Right forelimb (tissue), 1 donor: Measurements from ENCODE around the gene ZNF497.
"Not testable (repeated sequence)": the region's sequence is repeated elsewhere in the genome, so short reads cannot be mapped to it uniquely, and the experiment has no call there.

ENCODE experiments used
- DNase-seq: peaks from one replicate; pipeline ENCODE4 v3.0.0-alpha.2; 2018

The ZNF497 gene

DNA sequence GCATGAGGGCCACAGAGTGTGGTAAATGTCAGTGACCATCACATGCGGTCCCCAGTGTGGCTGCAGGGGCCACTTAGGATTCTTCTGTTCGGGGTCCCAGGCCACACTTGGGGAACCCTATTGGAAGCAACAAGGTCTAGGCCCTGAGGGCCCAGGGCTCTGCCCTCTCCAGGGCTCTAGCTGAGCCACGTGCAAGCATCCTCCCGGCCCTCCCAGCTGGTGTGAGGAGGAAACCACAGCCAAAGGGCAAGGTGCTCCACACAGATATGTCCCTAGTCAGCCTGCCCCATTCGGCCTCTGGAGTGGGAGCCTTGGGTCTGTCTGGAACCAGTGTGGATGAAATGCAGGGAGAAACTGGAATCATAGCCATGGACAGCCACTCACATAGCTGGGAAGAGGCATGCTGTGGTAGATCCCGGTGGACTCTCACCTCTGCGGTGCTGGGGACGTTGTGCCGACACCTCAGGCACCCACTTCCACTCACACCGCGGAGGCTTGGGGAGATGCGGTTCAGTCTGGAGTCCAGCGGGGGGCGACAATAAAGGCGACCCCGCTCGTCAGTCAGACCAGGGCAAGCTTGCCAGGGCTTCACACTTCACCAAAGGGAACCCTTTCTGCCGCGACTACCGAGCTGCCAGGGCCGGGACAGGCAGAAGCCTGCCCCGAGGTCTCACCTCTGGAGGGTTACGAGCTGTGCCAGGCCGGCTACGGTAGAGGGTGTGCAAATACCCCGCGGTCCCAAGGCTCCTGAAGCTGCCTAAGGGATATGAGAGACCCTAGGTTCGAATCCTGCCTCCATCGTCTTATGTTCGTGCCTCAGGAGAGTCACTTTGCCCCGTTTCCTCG, 4.3 kb upstream of the ZNF497 start:
- DNase-seq: no peak

GRCh38 chr19:58364146-58364545, 1.6 kb upstream of the ZNF497 start:
- DNase-seq: no peak

GRCh38 chr19:58361900-58362271, 665 bp downstream of the ZNF497 start:
- DNase-seq: no peak

DNA sequence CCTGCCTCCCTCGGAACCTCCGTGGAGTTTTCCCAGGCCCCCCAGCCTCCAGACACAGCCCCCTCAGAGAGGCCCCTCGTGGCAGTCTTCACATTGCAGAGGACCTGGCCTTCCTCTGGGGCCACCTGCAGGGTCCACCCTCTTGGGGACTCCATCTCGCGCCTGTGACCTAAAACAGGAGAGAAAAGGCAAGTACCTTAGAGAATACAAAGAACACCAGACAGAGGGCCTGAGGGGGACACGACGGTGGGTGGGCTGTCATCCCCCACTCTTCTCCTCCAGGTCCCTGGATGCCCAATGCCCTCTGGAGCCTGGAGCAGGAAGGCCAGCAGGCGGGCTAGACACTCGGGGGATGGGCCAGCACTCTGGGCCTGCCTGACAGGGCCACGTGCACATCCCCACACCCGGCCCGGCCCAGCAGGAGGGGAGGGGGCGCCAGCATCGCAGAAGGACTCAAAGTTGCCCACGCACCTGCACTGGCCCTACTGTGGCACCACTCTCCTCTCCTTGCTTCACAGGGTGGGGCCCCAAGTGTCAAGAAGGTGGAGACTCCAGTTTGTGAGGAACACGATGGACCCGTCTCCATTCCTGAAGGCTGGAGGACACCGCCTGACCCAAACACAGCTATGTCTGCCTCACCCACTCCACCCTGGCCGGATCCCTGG, 4.9 kb downstream of the ZNF497 start:
- no peak for DNase-seq

DNA sequence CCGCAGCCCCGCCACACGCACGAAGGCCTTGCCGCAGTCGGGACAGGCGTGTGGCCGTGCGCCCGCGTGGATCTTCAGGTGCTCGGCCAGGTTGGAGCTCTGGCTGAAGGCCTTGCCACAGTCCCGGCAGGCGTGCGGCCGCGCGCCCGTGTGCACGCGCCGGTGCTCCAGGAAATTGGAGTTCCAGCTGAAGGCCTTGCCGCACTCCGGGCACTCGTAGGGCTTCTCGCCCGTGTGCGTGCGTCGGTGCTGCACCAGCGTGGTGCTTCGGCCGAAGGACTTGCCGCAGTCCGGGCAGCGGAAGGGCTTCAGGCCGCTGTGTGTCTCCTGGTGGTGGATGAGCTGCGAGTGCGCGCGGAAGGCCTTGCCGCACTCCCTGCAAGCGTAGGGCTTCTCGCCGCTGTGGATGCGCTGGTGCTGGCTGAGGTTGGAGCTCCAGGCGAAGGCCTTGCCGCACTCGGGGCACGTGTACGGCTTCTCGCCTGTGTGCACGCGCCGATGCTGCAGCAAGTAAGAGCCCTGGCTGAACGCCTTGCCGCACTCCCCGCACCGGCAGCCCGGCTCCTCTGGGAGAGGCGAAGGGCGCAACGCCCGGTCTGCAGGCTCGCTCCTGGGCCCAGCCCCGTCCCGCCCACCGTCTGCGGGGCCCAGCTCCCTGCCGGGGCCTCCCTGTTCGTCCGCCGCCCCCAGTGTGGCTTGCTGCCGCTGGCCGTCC, 5.6 kb downstream of the ZNF497 start:
- peak; percentile 65 for DNase-seq

- DNase-seq: peak; percentile 59
Measured at GRCh38 chr19:58355908-58356765, 6.4 kb downstream of the ZNF497 start.

- no peak for DNase-seq
Measured at GRCh38 chr19:58355215-58355796, 7.2 kb downstream of the ZNF497 start.

DNA sequence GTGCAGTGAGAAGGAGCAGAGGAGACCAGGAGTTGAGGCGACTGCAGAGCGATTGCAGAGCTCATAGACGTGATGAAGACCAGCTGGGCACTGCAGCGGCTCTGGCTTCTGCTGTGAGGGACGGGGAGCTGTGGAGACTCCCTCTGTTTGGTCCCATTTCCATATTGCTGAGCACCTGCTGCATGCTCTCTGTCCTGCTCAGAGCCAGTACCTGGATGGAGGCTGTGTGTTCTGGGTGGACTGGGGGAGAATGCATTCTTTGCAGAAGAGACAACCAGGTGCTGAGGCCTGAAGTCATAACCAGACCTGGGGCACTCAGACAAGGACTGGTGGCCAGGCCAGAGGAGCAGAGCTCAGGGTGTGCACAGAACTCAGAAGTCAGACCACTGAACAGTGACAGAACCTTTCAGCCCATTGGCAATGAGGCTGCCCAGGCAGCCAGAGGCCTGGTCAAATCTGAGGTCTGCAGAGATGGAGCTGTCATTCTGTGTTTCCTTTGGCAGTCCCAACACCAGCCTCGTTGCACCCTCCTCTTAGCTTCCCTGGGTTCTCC, 8.0 kb downstream of the ZNF497 start:
- DNase-seq: peak; percentile 28

GRCh38 chr19:58353717-58354477, 8.7 kb downstream of the ZNF497 start:
- peak; percentile 32 for DNase-seq

GRCh38 chr19:58352760-58353671, 9.5 kb downstream of the ZNF497 start, which contains the start of gene A1BG:
TSS of gene A1BG (minus strand) at chr19:58353492. CDS start at chr19:58353437, 55 bp downstream.
- peak; percentile 30 for DNase-seq

- DNase-seq: no peak
Measured at GRCh38 chr19:58351990-58352755, 10.4 kb downstream of the ZNF497 start.

DNA sequence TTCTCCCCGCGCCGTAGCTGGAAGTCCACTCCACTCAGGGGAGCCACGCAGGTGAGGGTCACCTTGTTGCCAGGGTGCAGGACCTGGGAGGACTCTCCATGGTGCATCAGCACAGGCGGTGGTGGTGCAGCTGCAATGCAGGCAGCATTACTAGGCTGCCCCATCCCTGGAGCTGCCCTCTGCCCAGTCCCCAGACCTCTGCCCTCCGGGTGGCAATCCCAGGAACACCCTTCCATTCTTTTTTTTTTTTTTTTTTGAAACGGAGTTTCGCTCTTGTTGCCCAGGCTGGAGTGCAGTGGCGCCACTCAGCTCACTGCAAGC, 11.0 kb downstream of the ZNF497 start:
- no peak for DNase-seq

GRCh38 chr19:58350871-58351557, 11.5 kb downstream of the ZNF497 start:
- DNase-seq: no peak

GRCh38 chr19:58350001-58350861, 12.3 kb downstream of the ZNF497 start:
- DNase-seq: no peak

DNA sequence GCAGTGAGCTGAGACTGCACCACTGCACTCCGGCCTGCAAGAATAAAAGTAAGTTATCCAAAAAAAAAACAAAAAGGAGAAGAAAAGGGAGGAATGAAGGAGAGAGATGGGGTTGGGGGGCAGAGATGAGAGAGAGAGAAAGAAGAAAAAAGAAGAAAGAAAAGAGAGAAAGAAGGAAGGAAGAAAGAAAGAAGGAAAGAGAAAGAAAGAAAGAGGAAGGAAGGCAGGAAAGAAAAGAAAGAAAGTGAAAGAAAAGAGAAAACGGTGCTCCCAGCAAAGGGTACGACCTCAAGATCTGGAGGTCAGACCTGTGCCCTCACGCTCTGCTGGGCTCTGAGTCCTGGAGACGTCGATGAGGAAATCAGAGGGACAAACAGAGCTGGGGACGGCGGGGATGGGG, 13.0 kb downstream of the ZNF497 start:
- no peak for DNase-seq

DNA sequence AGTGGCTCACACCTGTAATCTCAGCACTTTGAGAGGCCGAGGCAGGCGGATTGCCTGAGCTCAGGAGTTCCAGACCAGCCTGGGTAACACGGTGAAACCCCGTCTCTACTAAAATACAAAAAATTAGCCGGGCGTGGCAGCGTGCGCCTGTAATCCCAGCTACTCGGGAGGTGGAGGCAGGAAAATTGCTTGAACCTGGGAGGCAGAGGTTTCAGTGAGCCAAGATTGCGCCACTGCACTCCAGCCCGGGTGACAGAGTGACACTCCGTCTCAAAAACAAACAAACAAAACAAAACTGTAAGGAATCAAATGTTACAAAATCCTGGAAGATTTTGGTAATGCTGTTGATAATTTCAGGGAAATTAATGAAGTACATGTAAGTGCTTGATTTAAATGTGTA, 14.5 kb downstream of the ZNF497 start:
- DNase-seq: not testable (repeated sequence)
